Measurements from ENCODE around the gene FBXL20.
A peak's percentile ranks its signal among the peaks of the same experiment; 100 is the strongest.

- TF ChIP-seq CTCF (conservative IDR thresholded peaks at IDR 0.05 in 1 of 2, IDR thresholded peaks at IDR 0.05 in 1 of 2; ENCODE audit: low read depth in 1 of 2, low read length in 2 of 2) (no peak), EZH2 (IDR thresholded peaks at IDR 0.05; ENCODE audit: low read length, missing control alignments) (peak; percentile 76)
Measured at GRCh38 chr17:39224778-39225307, 176.6 kb downstream of the FBXL20 start.

All from fibroblast of lung (primary cell).